ENCODE results near the gene EDARADD. TPM values are rescaled to one million over a fixed set of nuclear protein-coding genes. Genes with fewer than 3 reads are reported as not detected.
A peak's percentile ranks its signal among the peaks of the same experiment; 100 is the strongest.

Gene EDARADD
- total RNA-seq, 1 experiment from 2014 or later: 35.4 TPM

- H3K36me3 ChIP-seq (ENCODE audit: control insufficient read depth, insufficient read depth, low read length): no peaks in the 10 kb centered on the region
- intact Hi-C loops (cut with micrococcal nuclease; ENCODE audit: unreplicated experiment): no loop called here
- in situ Hi-C loops (cut with HindIII; ENCODE audit: low pct_unique_long_range_greater_than_20kb, low sequenced_read_pairs): no loop called here
- ChIA-PET POLR2A (interaction anchor here (0.6 kb wide), 2 partner anchors 11 to 17 kb away, joined by 3 to 10 read pairs; no protein-coding TSS in a partner anchor), CTCF (no interaction called here)
- H3K27me3 ChIP-seq (ENCODE audit: control insufficient read depth, insufficient read depth, low read length): no peaks in the 10 kb centered on the region
- DNase-seq (ENCODE audit: low read depth, low spot score) (no peak), ATAC-seq (no peak)
- H3K4me1 ChIP-seq (ENCODE audit: control insufficient read depth, insufficient read depth, low read length): 0 out of 2 replicates have a peak, but pooled peaks cover 4% of the 10 kb centered on the region
- H3K27ac ChIP-seq (ENCODE audit: low read length): peak overlapping the region; percentile 60
- no peaks in the 10 kb centered on the region for H3K9me3 ChIP-seq (ENCODE audit: control insufficient read depth, insufficient read depth, low read depth, low read length)
- no peak for TF ChIP-seq TCF7L2 (IDR thresholded peaks at IDR 0.05; ENCODE audit: low read depth, low read length)
- no peak for TF ChIP-seq POLR2AphosphoS5 (IDR thresholded peaks at IDR 0.05; ENCODE audit: low read depth, low read length)
- no peak for TF ChIP-seq SIN3A (IDR thresholded peaks at IDR 0.05; ENCODE audit: borderline replicate concordance, insufficient read depth, low read depth, low read length)
- TF ChIP-seq, protein P1, sequence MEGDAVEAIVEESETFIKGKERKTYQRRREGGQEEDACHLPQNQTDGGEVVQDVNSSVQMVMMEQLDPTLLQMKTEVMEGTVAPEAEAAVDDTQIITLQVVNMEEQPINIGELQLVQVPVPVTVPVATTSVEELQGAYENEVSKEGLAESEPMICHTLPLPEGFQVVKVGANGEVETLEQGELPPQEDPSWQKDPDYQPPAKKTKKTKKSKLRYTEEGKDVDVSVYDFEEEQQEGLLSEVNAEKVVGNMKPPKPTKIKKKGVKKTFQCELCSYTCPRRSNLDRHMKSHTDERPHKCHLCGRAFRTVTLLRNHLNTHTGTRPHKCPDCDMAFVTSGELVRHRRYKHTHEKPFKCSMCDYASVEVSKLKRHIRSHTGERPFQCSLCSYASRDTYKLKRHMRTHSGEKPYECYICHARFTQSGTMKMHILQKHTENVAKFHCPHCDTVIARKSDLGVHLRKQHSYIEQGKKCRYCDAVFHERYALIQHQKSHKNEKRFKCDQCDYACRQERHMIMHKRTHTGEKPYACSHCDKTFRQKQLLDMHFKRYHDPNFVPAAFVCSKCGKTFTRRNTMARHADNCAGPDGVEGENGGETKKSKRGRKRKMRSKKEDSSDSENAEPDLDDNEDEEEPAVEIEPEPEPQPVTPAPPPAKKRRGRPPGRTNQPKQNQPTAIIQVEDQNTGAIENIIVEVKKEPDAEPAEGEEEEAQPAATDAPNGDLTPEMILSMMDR (IDR thresholded peaks at IDR 0.05): no peak
- TF ChIP-seq REST (IDR thresholded peaks at IDR 0.05; ENCODE audit: insufficient read depth in 1 of 2, low read depth in 2 of 2, low read length in 1 of 2): no peak
- BruUV-seq (replicated peaks): no TSS peak
- H3K4me3 ChIP-seq (ENCODE audit: low read depth in 2 of 2, low read length in 2 of 2): no peak overlapping the region
These were observed 23.0 kb upstream of the EDARADD start for GRCh38 chr1:236371083-236371482.

GRCh38 chr1:236377832-236378535, 16.1 kb upstream of the EDARADD start:
- H3K27me3 ChIP-seq (ENCODE audit: control insufficient read depth, insufficient read depth, low read length): no peaks in the 10 kb centered on the region
- in situ Hi-C loops (cut with HindIII; ENCODE audit: low pct_unique_long_range_greater_than_20kb, low sequenced_read_pairs) (no loop called here), intact Hi-C loops (cut with micrococcal nuclease; ENCODE audit: unreplicated experiment) (no loop called here)
- ChIA-PET POLR2A (no interaction called here), CTCF (interaction anchor here (0.7 kb wide), 1 partner anchor 1540 kb away, joined by 3 read pairs; no protein-coding TSS in a partner anchor)
- no TSS peak for BruUV-seq (replicated peaks)
- H3K4me3 ChIP-seq (ENCODE audit: low read depth in 2 of 2, low read length in 2 of 2): no peak overlapping the region
- 0 out of 2 replicates have a peak, but pooled peaks cover 7% of the 10 kb centered on the region for H3K9me3 ChIP-seq (ENCODE audit: control insufficient read depth, insufficient read depth, low read depth, low read length)
- no peak for ATAC-seq
- H3K4me1 ChIP-seq (ENCODE audit: control insufficient read depth, insufficient read depth, low read length): no peaks in the 10 kb centered on the region
- peak overlapping the region; percentile 63; the same call in 1 of the 2 replicates for H3K27ac ChIP-seq (ENCODE audit: low read length)
- no peak for DNase-seq (ENCODE audit: low read depth, low spot score)
- no peak for TF ChIP-seq POLR2AphosphoS5 (IDR thresholded peaks at IDR 0.05; ENCODE audit: low read depth, low read length)
- TF ChIP-seq, protein P1 (IDR thresholded peaks at IDR 0.05): no peak
- TF ChIP-seq SIN3A (IDR thresholded peaks at IDR 0.05; ENCODE audit: borderline replicate concordance, insufficient read depth, low read depth, low read length): no peak
- no peak for TF ChIP-seq REST (IDR thresholded peaks at IDR 0.05; ENCODE audit: insufficient read depth in 1 of 2, low read depth in 2 of 2, low read length in 1 of 2)
- no peak for TF ChIP-seq TCF7L2 (IDR thresholded peaks at IDR 0.05; ENCODE audit: low read depth, low read length)
- H3K36me3 ChIP-seq (ENCODE audit: control insufficient read depth, insufficient read depth, low read length): no peaks in the 10 kb centered on the region
